HCT116 (cell line): ENCODE data around the gene DIDO1. TPM values are rescaled to one million over a fixed set of nuclear protein-coding genes. Genes with fewer than 3 reads are reported as not detected.

Experiments used
- ATAC-seq: fragments of 200-7000 bp; cut with Tn5 transposase; 2 replicates; pipeline ENCODE4 v1.9.1; 2020; ENCODE audit warnings: mild to moderate bottlenecking, moderate library complexity
- BruUV-seq: library from RNA; stranded (reverse); fragments of 400-500 nt; replicated peaks from 2 replicates; lab custom pipeline; 2021; lab: Mats Ljungman, UMichigan
- CTCF ChIA-PET: fragments of 300-600 bp; sonication (Branson Sonifier 250); formaldehyde crosslinking; loops from one replicate; lab custom pipeline; 2021; ENCODE audit warnings: antibody characterized with exemption; lab: Charles Lee
- POLR2A ChIA-PET: fragments of 300-600, 350-600 bp; sonication (Branson Sonifier 250); formaldehyde crosslinking; loops from one replicate; lab custom pipeline; 2021; ENCODE audit warnings: antibody characterized with exemption; lab: Charles Lee
- RAD21 ChIA-PET, 2 experiments: fragments of 300-600 bp; sonication (Branson Sonifier 250); formaldehyde crosslinking; loops; one replicate each; lab custom pipeline; 2023; ENCODE audit warnings: low total read pairs in 2 of 2; ENCODE audit not compliant: uncharacterized antibody in 2 of 2, unreplicated experiment in 2 of 2, low non-redundant PET in 1 of 2; lab: Charles Lee
- DNase-seq: peaks from one replicate; pipeline ENCODE4 v3.0.0-alpha.2; 2010; ENCODE audit warnings: low read depth, low spot score
- H2AFZ ChIP-seq: fragments of 200-600 bp; shearing (Covaris generic), sonication (generic); 2 replicates; pipeline ENCODE4 v1.6.1; 2017; ENCODE audit warnings: low read depth, mixed run types, mixed read lengths, antibody characterized with exemption, low read length; ENCODE audit not compliant: poor library complexity, severe bottlenecking
- H3K27ac ChIP-seq: 2 replicates; pipeline ENCODE4 v1.5.1; 2012; ENCODE audit warnings: low read depth, low read length
- H3K27me3 ChIP-seq: fragments of 200-600 bp; sonication (generic); 2 replicates; pipeline ENCODE4 v1.6.1; 2016; ENCODE audit warnings: mixed run types, low read length, mixed read lengths; ENCODE audit not compliant: insufficient read depth
- H3K36me3 ChIP-seq, 2 experiments: fragments of 200-500 bp in 1 of 2; fragments of 200-600 bp in 1 of 2; sonication (Bioruptor generic) in 1 of 2; sonication (generic) in 1 of 2; 2 replicates each; pipeline versions ENCODE4 v1.5.1 to v1.6.1; 2014 to 2016; ENCODE audit warnings: low read length in 2 of 2, inconsistent platforms in 1 of 2, mixed read lengths in 1 of 2, mixed run types in 1 of 2; ENCODE audit not compliant: insufficient read depth in 2 of 2, control insufficient read depth in 1 of 2
- H3K4me1 ChIP-seq, 2 experiments: fragments of 200-600 bp in 1 of 2; sonication (generic) in 1 of 2; 2 replicates each; pipeline versions ENCODE4 v1.5.1 to v1.6.1; 2012 to 2017; ENCODE audit warnings: low read length in 2 of 2, inconsistent platforms in 1 of 2, mild to moderate bottlenecking in 1 of 2, mixed read lengths in 1 of 2, mixed run types in 1 of 2, moderate library complexity in 1 of 2; ENCODE audit not compliant: insufficient read depth in 2 of 2, control insufficient read depth in 1 of 2
- H3K4me2 ChIP-seq: fragments of 200-600 bp; sonication (generic); 2 replicates; pipeline ENCODE4 v1.6.1; 2017; ENCODE audit warnings: mixed run types, low read length, mixed read lengths
- H3K4me3 ChIP-seq, 2 experiments: fragments of 200-600 bp in 1 of 2; sonication (generic) in 1 of 2; replicated peaks in 1 of 2; 2 replicates each; pipeline ENCODE4 v1.5.1; 2011 to 2016; ENCODE audit warnings: low read length in 2 of 2, control low read depth in 1 of 2, low read depth in 1 of 2, mild to moderate bottlenecking in 1 of 2, mixed read lengths in 1 of 2, mixed run types in 1 of 2
- H3K79me2 ChIP-seq: fragments of 200-600 bp; sonication (generic); 2 replicates; pipeline ENCODE4 v1.6.1; 2017; ENCODE audit warnings: mild to moderate bottlenecking, mixed run types, low read length, moderate library complexity, mixed read lengths; ENCODE audit not compliant: insufficient read depth
- H3K9ac ChIP-seq: fragments of 200-600 bp; sonication (generic); 2 replicates; pipeline ENCODE4 v1.6.1; 2016; ENCODE audit warnings: low read length, mixed read lengths
- H3K9me2 ChIP-seq: fragments of 200-600 bp; sonication (generic), shearing (Covaris generic); 2 replicates; pipeline ENCODE4 v1.6.1; 2017; ENCODE audit warnings: mixed run types, mild to moderate bottlenecking, moderate library complexity; ENCODE audit not compliant: insufficient read depth
- H3K9me3 ChIP-seq, 2 experiments: fragments of 200-500 bp in 1 of 2; fragments of 200-600 bp in 1 of 2; sonication (Bioruptor generic) in 1 of 2; sonication (generic) in 1 of 2; 2 replicates each; pipeline ENCODE4 v1.6.1; 2014 to 2017; ENCODE audit warnings: low read length in 2 of 2, mixed read lengths in 2 of 2, inconsistent platforms in 1 of 2, low read depth in 1 of 2, mild to moderate bottlenecking in 1 of 2, mixed run types in 1 of 2, moderate library complexity in 1 of 2; ENCODE audit not compliant: control insufficient read depth in 1 of 2, insufficient read depth in 1 of 2
- H4K20me1 ChIP-seq: fragments of 200-600 bp; sonication (generic), shearing (Covaris generic); 2 replicates; pipeline ENCODE4 v1.6.1; 2017; ENCODE audit warnings: mixed run types, mild to moderate bottlenecking, moderate library complexity; ENCODE audit not compliant: insufficient read depth
- REST ChIP-seq: IDR thresholded peaks from 2 replicates; pipeline ENCODE4 v1.6.1; 2012; ENCODE audit warnings: low read depth
- YY1 ChIP-seq: IDR thresholded peaks from 2 replicates; pipeline ENCODE4 v1.6.1; 2011; ENCODE audit warnings: low read length, low read depth, moderate library complexity, mild to moderate bottlenecking; ENCODE audit not compliant: insufficient replicate concordance; ENCODE audit errors: extremely low read depth
- ZFX ChIP-seq: fragments of 450-650 bp; IDR thresholded peaks from 2 replicates; pipeline ENCODE4 v1.6.1; 2017
- intact Hi-C: fragments of 100-400 bp; cut with micrococcal nuclease; formaldehyde crosslinking; loops from 2 replicates; pipeline ENCODE4 v1.10.0; 2022
- total RNA-seq: library from RNA; stranded (reverse); gene quantifications from one replicate; pipeline ENCODE4 v1.2.1, GENCODE V29; 2021; ENCODE audit not compliant: unreplicated experiment

DIDO1 gene
- total RNA-seq, 1 experiment from 2014 or later: 41.4 TPM

GRCh38 chr20:62968378-62969178 lies 42.3 kb upstream of the DIDO1 start:
- Histone ChIP-seq H3K4me2 (no peak overlapping the region), H3K27me3 (no peaks in the 10 kb centered on the region), H3K4me1 (peaks cover 5 to 10% of the 10 kb centered on the region in 2 experiments; a peak in 2 of 4 replicates), H2AFZ (no peak overlapping the region), H3K9me3 (no peaks in the 10 kb centered on the region), H3K4me3 (no peak overlapping the region), H3K79me2 (no peaks in the 10 kb centered on the region), H3K9ac (no peak overlapping the region)
- CTCF ChIA-PET: no interaction called here
- intact Hi-C loops: no loop called here
- RAD21 ChIA-PET: no interaction called here
- DNase-seq: no peak
- no TSS peak for BruUV-seq
- TF ChIP-seq REST (no peak), ZFX (no peak), YY1 (no peak)
- TF ChIP-seq, all 23 proteins: peak for 0
- Histone ChIP-seq H4K20me1 (no peaks in the 10 kb centered on the region), H3K27ac (no peak overlapping the region), H3K36me3 (0 out of 4 replicates have a peak, but pooled peaks cover 0 to 4% of the 10 kb centered on the region in 2 experiments), H3K9me2 (no peaks in the 10 kb centered on the region)
- no peak for ATAC-seq
- POLR2A ChIA-PET: no interaction called here
